ENCODE results near the gene ERGIC1. TPM values are rescaled to one million over a fixed set of nuclear protein-coding genes. Genes with fewer than 3 reads are reported as not detected.

ERGIC1 gene
- total RNA-seq, 1 donor, result 109 TPM

DNA sequence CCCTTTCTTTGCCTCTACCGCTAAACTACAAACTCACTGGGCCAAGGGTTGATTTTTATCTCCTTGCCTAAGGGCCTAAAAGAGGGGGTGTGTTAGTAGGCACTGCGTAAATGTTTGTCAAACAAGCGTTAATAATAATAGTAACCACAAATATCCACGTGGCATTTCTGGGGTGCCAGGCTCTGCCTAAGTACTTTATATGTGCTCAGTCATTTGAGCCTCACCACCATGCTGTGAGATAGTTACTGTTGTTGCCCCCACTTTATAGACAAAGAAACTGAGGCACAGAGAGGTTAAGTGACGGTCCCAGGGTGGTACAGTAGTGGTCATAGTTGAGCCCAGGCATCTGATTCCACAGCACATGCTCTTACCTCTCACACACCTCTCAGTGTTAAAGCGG, 52.4 kb downstream of the ERGIC1 start:
- Histone ChIP-seq H3K36me3 (ENCODE audit: insufficient read depth, low read length) (peaks cover 41% of the 10 kb centered on the region), H4K20me1 (ENCODE audit: insufficient read depth, low read length) (no peaks in the 10 kb centered on the region), H3K27ac (ENCODE audit: low read depth, low read length) (peak overlapping the region; percentile 91), H3K4me3 (ENCODE audit: insufficient read depth, low read length) (no peak overlapping the region), H3K27me3 (ENCODE audit: insufficient read depth, low read length) (no peaks in the 10 kb centered on the region), H3K79me2 (ENCODE audit: insufficient read depth, low read length) (peaks cover 67% of the 10 kb centered on the region), H3K9me3 (ENCODE audit: low read depth, low read length) (no peaks in the 10 kb centered on the region), H3K4me2 (ENCODE audit: insufficient read depth, low read length) (no peak overlapping the region), H3K4me1 (ENCODE audit: insufficient read depth, low read length) (peaks cover 27% of the 10 kb centered on the region), H2AFZ (ENCODE audit: low read length) (no peak overlapping the region)
- DNase-seq (ENCODE audit: insufficient read length, low spot score, missing footprints), result no peak
- TF ChIP-seq, protein P1, sequence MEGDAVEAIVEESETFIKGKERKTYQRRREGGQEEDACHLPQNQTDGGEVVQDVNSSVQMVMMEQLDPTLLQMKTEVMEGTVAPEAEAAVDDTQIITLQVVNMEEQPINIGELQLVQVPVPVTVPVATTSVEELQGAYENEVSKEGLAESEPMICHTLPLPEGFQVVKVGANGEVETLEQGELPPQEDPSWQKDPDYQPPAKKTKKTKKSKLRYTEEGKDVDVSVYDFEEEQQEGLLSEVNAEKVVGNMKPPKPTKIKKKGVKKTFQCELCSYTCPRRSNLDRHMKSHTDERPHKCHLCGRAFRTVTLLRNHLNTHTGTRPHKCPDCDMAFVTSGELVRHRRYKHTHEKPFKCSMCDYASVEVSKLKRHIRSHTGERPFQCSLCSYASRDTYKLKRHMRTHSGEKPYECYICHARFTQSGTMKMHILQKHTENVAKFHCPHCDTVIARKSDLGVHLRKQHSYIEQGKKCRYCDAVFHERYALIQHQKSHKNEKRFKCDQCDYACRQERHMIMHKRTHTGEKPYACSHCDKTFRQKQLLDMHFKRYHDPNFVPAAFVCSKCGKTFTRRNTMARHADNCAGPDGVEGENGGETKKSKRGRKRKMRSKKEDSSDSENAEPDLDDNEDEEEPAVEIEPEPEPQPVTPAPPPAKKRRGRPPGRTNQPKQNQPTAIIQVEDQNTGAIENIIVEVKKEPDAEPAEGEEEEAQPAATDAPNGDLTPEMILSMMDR (IDR thresholded peaks at IDR 0.05; ENCODE audit: extremely low read depth, low read depth, low read length), result no peak

DNA sequence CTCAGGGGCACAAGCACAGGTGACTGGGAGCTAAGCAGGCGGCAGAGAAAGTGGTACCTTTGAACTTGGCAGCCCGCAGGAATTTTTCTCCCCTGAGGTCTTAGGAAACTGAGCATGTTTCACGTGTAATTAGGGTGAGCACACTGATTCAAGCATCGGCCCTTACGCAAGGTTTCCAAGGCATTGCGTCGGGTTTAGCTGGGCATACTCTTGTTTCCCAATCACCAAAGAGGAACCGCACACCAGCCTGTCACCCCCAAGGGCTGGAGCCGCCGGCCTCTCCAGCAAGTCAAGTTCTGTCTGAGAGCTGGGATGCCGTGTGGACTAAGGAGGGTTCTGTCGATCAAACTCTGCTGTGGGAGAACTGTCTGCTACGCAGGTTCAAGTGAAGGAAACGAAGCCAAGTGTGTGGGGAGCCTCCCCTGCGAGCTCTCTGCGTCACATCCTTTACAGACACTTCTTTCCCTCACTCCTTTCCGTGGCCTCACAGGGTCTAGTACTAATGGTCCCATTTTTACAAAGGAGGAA, 53.0 kb downstream of the ERGIC1 start:
- TF ChIP-seq, protein P1 (IDR thresholded peaks at IDR 0.05; ENCODE audit: extremely low read depth, low read depth, low read length), result no peak
- no peak for DNase-seq (ENCODE audit: insufficient read length, low spot score, missing footprints)
- Histone ChIP-seq H3K9me3 (ENCODE audit: low read depth, low read length) (no peaks in the 10 kb centered on the region), H3K27me3 (ENCODE audit: insufficient read depth, low read length) (no peaks in the 10 kb centered on the region), H3K4me3 (ENCODE audit: insufficient read depth, low read length) (no peak overlapping the region), H4K20me1 (ENCODE audit: insufficient read depth, low read length) (no peaks in the 10 kb centered on the region), H3K36me3 (ENCODE audit: insufficient read depth, low read length) (peaks cover 41% of the 10 kb centered on the region), H3K27ac (ENCODE audit: low read depth, low read length) (peak overlapping the region; percentile 91), H3K4me2 (ENCODE audit: insufficient read depth, low read length) (peak overlapping the region; percentile 18), H3K4me1 (ENCODE audit: insufficient read depth, low read length) (peaks cover 26% of the 10 kb centered on the region), H3K79me2 (ENCODE audit: insufficient read depth, low read length) (peaks cover 61% of the 10 kb centered on the region), H2AFZ (ENCODE audit: low read length) (no peak overlapping the region)

DNA sequence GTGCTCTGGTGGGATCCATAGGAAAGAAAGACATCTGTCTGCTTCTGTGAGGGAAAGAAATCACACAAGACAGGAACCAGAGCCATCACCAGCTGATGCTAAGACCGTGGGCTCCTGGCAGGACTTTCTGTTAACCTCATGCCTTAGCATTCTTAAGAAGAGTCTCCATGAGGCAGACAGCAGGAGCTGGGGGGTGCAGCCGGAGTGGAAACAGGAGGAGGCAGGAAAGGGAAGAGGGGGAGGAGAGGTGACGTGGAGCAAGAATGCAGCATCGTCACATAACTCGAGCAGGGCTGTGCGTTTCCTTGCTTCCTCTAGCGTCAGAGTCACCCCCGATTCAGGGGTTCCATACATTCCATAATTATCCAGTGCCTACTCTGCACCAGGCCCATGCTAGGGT, 53.6 kb downstream of the ERGIC1 start:
- peak; percentile 69 for DNase-seq (ENCODE audit: insufficient read length, low spot score, missing footprints)
- H3K4me3 ChIP-seq (ENCODE audit: insufficient read depth, low read length), result no peak overlapping the region
- H3K79me2 ChIP-seq (ENCODE audit: insufficient read depth, low read length), result peaks cover 58% of the 10 kb centered on the region
- H3K4me2 ChIP-seq (ENCODE audit: insufficient read depth, low read length), result peak overlapping the region; percentile 18
- TF ChIP-seq, protein P1 (IDR thresholded peaks at IDR 0.05; ENCODE audit: extremely low read depth, low read depth, low read length), result no peak
- no peak overlapping the region for H2AFZ ChIP-seq (ENCODE audit: low read length)
- H3K4me1 ChIP-seq (ENCODE audit: insufficient read depth, low read length), result peaks cover 26% of the 10 kb centered on the region
- no peaks in the 10 kb centered on the region for H3K9me3 ChIP-seq (ENCODE audit: low read depth, low read length)
- peaks cover 37% of the 10 kb centered on the region for H3K36me3 ChIP-seq (ENCODE audit: insufficient read depth, low read length)
- no peaks in the 10 kb centered on the region for H4K20me1 ChIP-seq (ENCODE audit: insufficient read depth, low read length)
- no peaks in the 10 kb centered on the region for H3K27me3 ChIP-seq (ENCODE audit: insufficient read depth, low read length)
- peak overlapping the region; percentile 91 for H3K27ac ChIP-seq (ENCODE audit: low read depth, low read length)

DNA sequence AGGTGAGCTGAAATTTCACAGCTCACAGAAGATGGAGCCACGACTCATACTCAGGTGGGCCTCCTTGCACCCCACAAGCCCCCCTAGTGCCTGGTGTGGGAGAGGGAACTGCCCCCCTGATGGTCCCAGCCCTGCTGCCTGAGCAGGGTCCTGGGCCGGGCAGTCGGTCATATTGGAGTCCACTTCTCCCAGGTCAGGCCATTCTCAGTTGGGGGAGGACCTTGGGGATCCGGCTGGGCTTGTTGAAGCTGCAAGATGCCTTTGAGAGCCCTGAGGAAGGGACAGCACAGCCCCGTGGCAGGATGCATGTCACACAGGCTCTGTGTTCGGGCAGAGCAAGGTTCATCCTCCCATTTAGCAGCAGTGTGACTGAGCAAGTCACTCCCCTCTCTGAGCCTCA, 56.6 kb downstream of the ERGIC1 start:
- H3K9me3 ChIP-seq (ENCODE audit: low read depth, low read length), result no peaks in the 10 kb centered on the region
- H3K27me3 ChIP-seq (ENCODE audit: insufficient read depth, low read length), result no peaks in the 10 kb centered on the region
- TF ChIP-seq, protein P1 (IDR thresholded peaks at IDR 0.05; ENCODE audit: extremely low read depth, low read depth, low read length), result no peak
- peaks cover 38% of the 10 kb centered on the region for H3K79me2 ChIP-seq (ENCODE audit: insufficient read depth, low read length)
- no peak for DNase-seq (ENCODE audit: insufficient read length, low spot score, missing footprints)
- peaks cover 26% of the 10 kb centered on the region for H3K4me1 ChIP-seq (ENCODE audit: insufficient read depth, low read length)
- no peak overlapping the region for H3K4me2 ChIP-seq (ENCODE audit: insufficient read depth, low read length)
- H3K36me3 ChIP-seq (ENCODE audit: insufficient read depth, low read length), result peaks cover 27% of the 10 kb centered on the region
- H3K4me3 ChIP-seq (ENCODE audit: insufficient read depth, low read length), result no peak overlapping the region
- no peaks in the 10 kb centered on the region for H4K20me1 ChIP-seq (ENCODE audit: insufficient read depth, low read length)
- H2AFZ ChIP-seq (ENCODE audit: low read length), result no peak overlapping the region
- peak overlapping the region; percentile 84 for H3K27ac ChIP-seq (ENCODE audit: low read depth, low read length)

Measured in osteoblast (primary cell).